ENCODE results near the gene WAS.

DNA sequence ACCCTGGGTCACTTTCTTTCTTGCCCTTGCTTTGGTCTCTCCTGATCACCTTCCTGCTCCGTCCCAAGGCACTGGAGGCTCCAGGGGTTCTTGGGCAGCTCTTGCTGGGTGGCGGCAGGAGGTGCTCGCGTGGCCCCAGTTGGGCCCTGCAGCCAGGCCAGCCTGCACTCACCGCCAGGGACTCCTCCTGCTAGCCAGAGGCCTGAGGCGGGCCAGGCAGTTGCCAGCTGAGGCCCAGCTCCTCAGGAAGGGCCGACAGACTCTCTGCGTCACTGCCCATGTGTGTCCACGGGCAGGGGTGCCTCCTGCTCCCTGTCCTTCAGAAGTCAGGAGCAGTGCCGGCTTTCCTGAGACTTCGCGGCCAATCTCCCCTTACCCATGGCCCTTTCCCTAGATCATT, 22.3 kb downstream of the WAS start:
- TF ChIP-seq SMC3 (IDR thresholded peaks at IDR 0.05; ENCODE audit: low read depth, low read length) (no peak), EP300 (IDR thresholded peaks at IDR 0.05; ENCODE audit: borderline replicate concordance in 1 of 2, low read depth in 1 of 2, low read length in 1 of 2) (no peak), GABPA (IDR thresholded peaks at IDR 0.05; ENCODE audit: low read depth) (no peak), RXRA (IDR thresholded peaks at IDR 0.05; ENCODE audit: borderline replicate concordance, low read depth) (no peak), MXI1 (IDR thresholded peaks at IDR 0.05; ENCODE audit: low read depth, low read length) (no peak)
- TF ChIP-seq, protein P1, sequence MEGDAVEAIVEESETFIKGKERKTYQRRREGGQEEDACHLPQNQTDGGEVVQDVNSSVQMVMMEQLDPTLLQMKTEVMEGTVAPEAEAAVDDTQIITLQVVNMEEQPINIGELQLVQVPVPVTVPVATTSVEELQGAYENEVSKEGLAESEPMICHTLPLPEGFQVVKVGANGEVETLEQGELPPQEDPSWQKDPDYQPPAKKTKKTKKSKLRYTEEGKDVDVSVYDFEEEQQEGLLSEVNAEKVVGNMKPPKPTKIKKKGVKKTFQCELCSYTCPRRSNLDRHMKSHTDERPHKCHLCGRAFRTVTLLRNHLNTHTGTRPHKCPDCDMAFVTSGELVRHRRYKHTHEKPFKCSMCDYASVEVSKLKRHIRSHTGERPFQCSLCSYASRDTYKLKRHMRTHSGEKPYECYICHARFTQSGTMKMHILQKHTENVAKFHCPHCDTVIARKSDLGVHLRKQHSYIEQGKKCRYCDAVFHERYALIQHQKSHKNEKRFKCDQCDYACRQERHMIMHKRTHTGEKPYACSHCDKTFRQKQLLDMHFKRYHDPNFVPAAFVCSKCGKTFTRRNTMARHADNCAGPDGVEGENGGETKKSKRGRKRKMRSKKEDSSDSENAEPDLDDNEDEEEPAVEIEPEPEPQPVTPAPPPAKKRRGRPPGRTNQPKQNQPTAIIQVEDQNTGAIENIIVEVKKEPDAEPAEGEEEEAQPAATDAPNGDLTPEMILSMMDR (IDR thresholded peaks at IDR 0.05) = no peak
- TF ChIP-seq, protein P2, sequence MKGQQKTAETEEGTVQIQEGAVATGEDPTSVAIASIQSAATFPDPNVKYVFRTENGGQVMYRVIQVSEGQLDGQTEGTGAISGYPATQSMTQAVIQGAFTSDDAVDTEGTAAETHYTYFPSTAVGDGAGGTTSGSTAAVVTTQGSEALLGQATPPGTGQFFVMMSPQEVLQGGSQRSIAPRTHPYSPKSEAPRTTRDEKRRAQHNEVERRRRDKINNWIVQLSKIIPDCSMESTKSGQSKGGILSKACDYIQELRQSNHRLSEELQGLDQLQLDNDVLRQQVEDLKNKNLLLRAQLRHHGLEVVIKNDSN (IDR thresholded peaks at IDR 0.05; ENCODE audit: borderline replicate concordance, low read depth) = no peak
- TF ChIP-seq, protein P3, sequence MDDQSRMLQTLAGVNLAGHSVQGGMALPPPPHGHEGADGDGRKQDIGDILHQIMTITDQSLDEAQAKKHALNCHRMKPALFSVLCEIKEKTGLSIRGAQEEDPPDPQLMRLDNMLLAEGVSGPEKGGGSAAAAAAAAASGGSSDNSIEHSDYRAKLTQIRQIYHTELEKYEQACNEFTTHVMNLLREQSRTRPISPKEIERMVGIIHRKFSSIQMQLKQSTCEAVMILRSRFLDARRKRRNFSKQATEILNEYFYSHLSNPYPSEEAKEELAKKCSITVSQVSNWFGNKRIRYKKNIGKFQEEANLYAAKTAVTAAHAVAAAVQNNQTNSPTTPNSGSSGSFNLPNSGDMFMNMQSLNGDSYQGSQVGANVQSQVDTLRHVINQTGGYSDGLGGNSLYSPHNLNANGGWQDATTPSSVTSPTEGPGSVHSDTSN (IDR thresholded peaks at IDR 0.05) = no peak
